ENCODE measurements around the gene G6PD.
"Not testable (repeated sequence)": the region's sequence is repeated elsewhere in the genome, so short reads cannot be mapped to it uniquely, and the experiment has no call there.

Gene G6PD

GRCh38 chrX:154511761-154512160 lies 34.9 kb downstream of the G6PD start:
- Histone ChIP-seq H3K36me3 (ENCODE audit: control insufficient read depth in 1 of 2, insufficient read depth in 2 of 2, low read length in 2 of 2) (peaks cover 0 to 26% of the 10 kb centered on the region in 2 donors), H3K27ac (ENCODE audit: low read length) (no peak overlapping the region), H3K4me1 (ENCODE audit: control insufficient read depth in 1 of 2, insufficient read depth in 2 of 2, low read length in 2 of 2) (no peaks in the 10 kb centered on the region), H3K9me3 (ENCODE audit: control insufficient read depth in 1 of 2, low read length in 2 of 2) (no peaks in the 10 kb centered on the region), H3K27me3 (ENCODE audit: low read depth, low read length) (no peaks in the 10 kb centered on the region), H3K4me3 (ENCODE audit: low read depth in 1 of 2, low read length in 2 of 2) (no peak overlapping the region)

- Histone ChIP-seq H3K9me3 (ENCODE audit: control insufficient read depth in 1 of 2, low read length in 2 of 2) (no peaks in the 10 kb centered on the region), H3K27me3 (ENCODE audit: low read depth, low read length) (no peaks in the 10 kb centered on the region), H3K4me3 (ENCODE audit: low read depth in 1 of 2, low read length in 2 of 2) (no peak overlapping the region), H3K36me3 (ENCODE audit: control insufficient read depth in 1 of 2, insufficient read depth in 2 of 2, low read length in 2 of 2) (peaks cover 0 to 44% of the 10 kb centered on the region in 2 donors), H3K4me1 (ENCODE audit: control insufficient read depth in 1 of 2, insufficient read depth in 2 of 2, low read length in 2 of 2) (no peaks in the 10 kb centered on the region), H3K27ac (ENCODE audit: low read length) (no peak overlapping the region)
Measured at GRCh38 chrX:154509455-154509854, 37.2 kb downstream of the G6PD start.

GRCh38 chrX:154508384-154508745 lies 38.3 kb downstream of the G6PD start:
- H3K27ac ChIP-seq (ENCODE audit: low read length): no peak overlapping the region
- no peaks in the 10 kb centered on the region for H3K4me1 ChIP-seq (ENCODE audit: control insufficient read depth in 1 of 2, insufficient read depth in 2 of 2, low read length in 2 of 2)
- H3K9me3 ChIP-seq (ENCODE audit: control insufficient read depth in 1 of 2, low read length in 2 of 2): no peaks in the 10 kb centered on the region
- no peak overlapping the region for H3K4me3 ChIP-seq (ENCODE audit: low read depth in 1 of 2, low read length in 2 of 2)
- H3K27me3 ChIP-seq (ENCODE audit: low read depth, low read length): no peaks in the 10 kb centered on the region
- peaks cover 0 to 44% of the 10 kb centered on the region in 2 donors for H3K36me3 ChIP-seq (ENCODE audit: control insufficient read depth in 1 of 2, insufficient read depth in 2 of 2, low read length in 2 of 2)

GRCh38 chrX:154507673-154508383 lies 38.8 kb downstream of the G6PD start:
- H3K36me3 ChIP-seq (ENCODE audit: control insufficient read depth in 1 of 2, insufficient read depth in 2 of 2, low read length in 2 of 2): peaks cover 0 to 43% of the 10 kb centered on the region in 2 donors
- H3K4me3 ChIP-seq (ENCODE audit: low read depth in 1 of 2, low read length in 2 of 2): no peak overlapping the region
- no peaks in the 10 kb centered on the region for H3K9me3 ChIP-seq (ENCODE audit: control insufficient read depth in 1 of 2, low read length in 2 of 2)
- H3K27ac ChIP-seq (ENCODE audit: low read length): no peak overlapping the region
- no peaks in the 10 kb centered on the region for H3K4me1 ChIP-seq (ENCODE audit: control insufficient read depth in 1 of 2, insufficient read depth in 2 of 2, low read length in 2 of 2)
- H3K27me3 ChIP-seq (ENCODE audit: low read depth, low read length): no peaks in the 10 kb centered on the region

- Histone ChIP-seq H3K27ac (ENCODE audit: low read length) (no peak overlapping the region), H3K9me3 (ENCODE audit: control insufficient read depth in 1 of 2, low read length in 2 of 2) (no peaks in the 10 kb centered on the region), H3K4me1 (ENCODE audit: control insufficient read depth in 1 of 2, insufficient read depth in 2 of 2, low read length in 2 of 2) (no peaks in the 10 kb centered on the region), H3K36me3 (ENCODE audit: control insufficient read depth in 1 of 2, insufficient read depth in 2 of 2, low read length in 2 of 2) (peaks cover 0 to 37% of the 10 kb centered on the region in 2 donors), H3K4me3 (ENCODE audit: low read depth in 1 of 2, low read length in 2 of 2) (no peak overlapping the region), H3K27me3 (ENCODE audit: low read depth, low read length) (no peaks in the 10 kb centered on the region)
Measured at GRCh38 chrX:154506483-154507332, 39.9 kb downstream of the G6PD start.

- no peak overlapping the region for H3K4me3 ChIP-seq (ENCODE audit: low read depth in 1 of 2, low read length in 2 of 2)
- no peak overlapping the region for H3K27ac ChIP-seq (ENCODE audit: low read length)
- H3K27me3 ChIP-seq (ENCODE audit: low read depth, low read length): no peaks in the 10 kb centered on the region
- peaks cover 0 to 37% of the 10 kb centered on the region in 2 donors for H3K36me3 ChIP-seq (ENCODE audit: control insufficient read depth in 1 of 2, insufficient read depth in 2 of 2, low read length in 2 of 2)
- no peaks in the 10 kb centered on the region for H3K9me3 ChIP-seq (ENCODE audit: control insufficient read depth in 1 of 2, low read length in 2 of 2)
- no peaks in the 10 kb centered on the region for H3K4me1 ChIP-seq (ENCODE audit: control insufficient read depth in 1 of 2, insufficient read depth in 2 of 2, low read length in 2 of 2)
Measured at GRCh38 chrX:154505734-154506133, 40.9 kb downstream of the G6PD start.

GRCh38 chrX:154502989-154503388 lies 43.7 kb downstream of the G6PD start:
- Histone ChIP-seq H3K9me3 (ENCODE audit: control insufficient read depth in 1 of 2, low read length in 2 of 2) (no peaks in the 10 kb centered on the region), H3K27ac (ENCODE audit: low read length) (no peak overlapping the region), H3K4me1 (ENCODE audit: control insufficient read depth in 1 of 2, insufficient read depth in 2 of 2, low read length in 2 of 2) (no peaks in the 10 kb centered on the region), H3K27me3 (ENCODE audit: low read depth, low read length) (no peaks in the 10 kb centered on the region), H3K36me3 (ENCODE audit: control insufficient read depth in 1 of 2, insufficient read depth in 2 of 2, low read length in 2 of 2) (peaks cover 0 to 28% of the 10 kb centered on the region in 2 donors), H3K4me3 (ENCODE audit: low read depth in 1 of 2, low read length in 2 of 2) (no peak overlapping the region)

GRCh38 chrX:154502098-154502497 lies 44.5 kb downstream of the G6PD start:
- H3K27me3 ChIP-seq (ENCODE audit: low read depth, low read length): no peaks in the 10 kb centered on the region
- peaks cover 0 to 21% of the 10 kb centered on the region in 2 donors for H3K36me3 ChIP-seq (ENCODE audit: control insufficient read depth in 1 of 2, insufficient read depth in 2 of 2, low read length in 2 of 2)
- H3K9me3 ChIP-seq (ENCODE audit: control insufficient read depth in 1 of 2, low read length in 2 of 2): no peaks in the 10 kb centered on the region
- no peaks in the 10 kb centered on the region for H3K4me1 ChIP-seq (ENCODE audit: control insufficient read depth in 1 of 2, insufficient read depth in 2 of 2, low read length in 2 of 2)
- no peak overlapping the region for H3K27ac ChIP-seq (ENCODE audit: low read length)
- no peak overlapping the region for H3K4me3 ChIP-seq (ENCODE audit: low read depth in 1 of 2, low read length in 2 of 2)

GRCh38 chrX:154501423-154501822 lies 45.2 kb downstream of the G6PD start:
- not testable (repeated sequence) for H3K4me3 ChIP-seq (ENCODE audit: low read depth in 1 of 2, low read length in 2 of 2); H3K27ac ChIP-seq (ENCODE audit: low read length); H3K27me3 ChIP-seq (ENCODE audit: low read depth, low read length); H3K9me3 ChIP-seq (ENCODE audit: control insufficient read depth in 1 of 2, low read length in 2 of 2); H3K4me1 ChIP-seq (ENCODE audit: control insufficient read depth in 1 of 2, insufficient read depth in 2 of 2, low read length in 2 of 2)
- peaks cover 0 to 15% of the 10 kb centered on the region in 2 donors for H3K36me3 ChIP-seq (ENCODE audit: control insufficient read depth in 1 of 2, insufficient read depth in 2 of 2, low read length in 2 of 2)

- H3K27me3 ChIP-seq (ENCODE audit: low read depth, low read length); H3K36me3 ChIP-seq (ENCODE audit: control insufficient read depth in 1 of 2, insufficient read depth in 2 of 2, low read length in 2 of 2): not testable (repeated sequence)
Measured at GRCh38 chrX:154496591-154497137, 50.0 kb downstream of the G6PD start.

GRCh38 chrX:154495472-154495922 lies 51.1 kb downstream of the G6PD start:
- H3K4me3 ChIP-seq (ENCODE audit: low read depth in 1 of 2, low read length in 2 of 2): no peak overlapping the region
- H3K9me3 ChIP-seq (ENCODE audit: control insufficient read depth in 1 of 2, low read length in 2 of 2): no peaks in the 10 kb centered on the region
- H3K4me1 ChIP-seq (ENCODE audit: control insufficient read depth in 1 of 2, insufficient read depth in 2 of 2, low read length in 2 of 2): no peaks in the 10 kb centered on the region
- no peaks in the 10 kb centered on the region for H3K36me3 ChIP-seq (ENCODE audit: control insufficient read depth in 1 of 2, insufficient read depth in 2 of 2, low read length in 2 of 2)
- no peak overlapping the region for H3K27ac ChIP-seq (ENCODE audit: low read length)
- no peaks in the 10 kb centered on the region for H3K27me3 ChIP-seq (ENCODE audit: low read depth, low read length)

More at GRCh38 chrX:154496591-154497137, 50.0 kb downstream of the G6PD start:
- H3K4me3 ChIP-seq (ENCODE audit: low read depth in 1 of 2, low read length in 2 of 2); H3K9me3 ChIP-seq (ENCODE audit: control insufficient read depth in 1 of 2, low read length in 2 of 2); H3K4me1 ChIP-seq (ENCODE audit: control insufficient read depth in 1 of 2, insufficient read depth in 2 of 2, low read length in 2 of 2); H3K27ac ChIP-seq (ENCODE audit: low read length): not testable (repeated sequence)
